HepG2 (cell line): Measurements from ENCODE around the gene PKIB. TPM values are rescaled to one million over a fixed set of nuclear protein-coding genes. Genes with fewer than 3 reads are reported as not detected.

Source experiments
- ATAC-seq: fragments of 200-7000 bp; cut with Tn5 transposase; 3 replicates; pipeline ENCODE4 v1.9.1; 2020; ENCODE audit warnings: mild to moderate bottlenecking, moderate library complexity
- BruUV-seq: library from RNA; stranded (reverse); fragments of 400-500 nt; replicated peaks from 2 replicates; lab custom pipeline; 2021; lab: Mats Ljungman, UMichigan
- CTCF ChIA-PET: fragments of 300-600 bp; formaldehyde crosslinking; extraction: SDS; loops from one replicate; lab custom pipeline; 2021; ENCODE audit warnings: low total read pairs, inconsistent platforms, low intra/inter-chr PET ratio; lab: Yijun Ruan, JAX
- POLR2A ChIA-PET: fragments of 350-600 bp; sonication (Branson Sonifier 250); formaldehyde crosslinking; loops from one replicate; lab custom pipeline; 2020; ENCODE audit warnings: antibody characterized with exemption, inconsistent platforms; lab: Yijun Ruan, JAX
- DNase-seq: peaks from one replicate; pipeline ENCODE4 v3.0.0-alpha.2; 2015; ENCODE audit warnings: low spot score
- FAIRE-seq: peaks from 3 replicates; lab custom pipeline; 2011; peaks lifted over from hg19 to GRCh38; lab: Jason Lieb, UNC
- H2AFZ ChIP-seq: one replicate; pipeline ENCODE4 v1.6.1; 2011; ENCODE audit warnings: low read length, inconsistent platforms
- H3K27ac ChIP-seq: fragments of 300-600 bp; 3 replicates; pipeline ENCODE4 v1.8.0; 2011; ENCODE audit warnings: mixed run types, mild to moderate bottlenecking, mixed read lengths, low read length, inconsistent platforms; ENCODE audit not compliant: insufficient read depth; ENCODE audit errors: extremely low read length
- H3K27me3 ChIP-seq, 2 experiments: fragments of 200-600 bp in 1 of 2; 2 replicates in 1 of 2; 3 replicates in 1 of 2; pipeline versions ENCODE4 v1.6.0 to v1.8.0; 2011; ENCODE audit warnings: low read length in 2 of 2, mild to moderate bottlenecking in 2 of 2, moderate library complexity in 2 of 2, inconsistent platforms in 1 of 2; ENCODE audit not compliant: insufficient read depth in 2 of 2, control insufficient read depth in 1 of 2
- H3K36me3 ChIP-seq, 2 experiments: fragments of 200-600 bp in 1 of 2; replicated peaks in 1 of 2; 2 replicates in 1 of 2; 3 replicates in 1 of 2; pipeline versions ENCODE4 v1.5.1 to v1.8.0; 2011; ENCODE audit warnings: low read length in 2 of 2, inconsistent platforms in 1 of 2; ENCODE audit not compliant: insufficient read depth in 2 of 2, control insufficient read depth in 1 of 2
- H3K4me1 ChIP-seq: 2 replicates; pipeline ENCODE4 v1.5.1; 2012; ENCODE audit warnings: low read length, inconsistent platforms; ENCODE audit not compliant: insufficient read depth
- H3K4me2 ChIP-seq: 2 replicates; pipeline ENCODE4 v1.6.0; 2011; ENCODE audit warnings: low read depth, low read length, inconsistent platforms
- H3K4me3 ChIP-seq, 3 experiments: fragments of 200-600 bp in 1 of 3; sonication (generic), shearing (Covaris generic) in 1 of 3; replicated peaks in 1 of 3; 2 replicates each; pipeline ENCODE4 v1.5.1; 2011 to 2016; ENCODE audit warnings: low read length in 3 of 3, inconsistent platforms in 2 of 3, low read depth in 2 of 3, mild to moderate bottlenecking in 2 of 3, control low read depth in 1 of 3, mixed read lengths in 1 of 3; ENCODE audit not compliant: insufficient read depth in 1 of 3
- H3K79me2 ChIP-seq: one replicate; pipeline ENCODE4 v1.6.1; 2011; ENCODE audit warnings: low read length, inconsistent platforms; ENCODE audit not compliant: insufficient read depth
- H3K9ac ChIP-seq: 2 replicates; pipeline ENCODE4 v1.6.0; 2011; ENCODE audit warnings: mild to moderate bottlenecking, low read depth, low read length, inconsistent platforms; ENCODE audit not compliant: insufficient read depth
- H3K9me3 ChIP-seq: 2 replicates; pipeline ENCODE4 v1.5.1; 2012; ENCODE audit warnings: mild to moderate bottlenecking, low read length
- H4K20me1 ChIP-seq: 2 replicates; pipeline ENCODE4 v1.6.0; 2011; ENCODE audit warnings: inconsistent platforms, mild to moderate bottlenecking, low read length, moderate library complexity; ENCODE audit not compliant: insufficient read depth
- GZF1 ChIP-seq: sonication (generic); formaldehyde crosslinking; IDR thresholded peaks from 2 replicates; pipeline ENCODE4 v1.5.1; 2020; ENCODE audit warnings: mild to moderate bottlenecking, missing genetic modification reagents
- SKI ChIP-seq: fragments of 450-650 bp; IDR thresholded peaks from one replicate; pipeline ENCODE4 v1.6.1; 2018; ENCODE audit warnings: mild to moderate bottlenecking; ENCODE audit not compliant: partially characterized antibody
- SP2 ChIP-seq: sonication (generic); formaldehyde crosslinking; IDR thresholded peaks from 2 replicates; pipeline ENCODE4 v1.5.1; 2020; ENCODE audit warnings: mild to moderate bottlenecking, missing genetic modification reagents
- ZNF329 ChIP-seq: sonication (generic); formaldehyde crosslinking; IDR thresholded peaks from 2 replicates; pipeline ENCODE4 v1.9.0; 2021; ENCODE audit warnings: low read depth, mild to moderate bottlenecking, missing genetic modification reagents
- ZNF550 ChIP-seq: sonication (generic); formaldehyde crosslinking; IDR thresholded peaks from 2 replicates; pipeline ENCODE4 v1.4.0; 2020; ENCODE audit warnings: mild to moderate bottlenecking, missing genetic modification reagents, borderline replicate concordance
- ZSCAN21 ChIP-seq: sonication (generic); formaldehyde crosslinking; IDR thresholded peaks from 2 replicates; pipeline ENCODE4 v1.8.0; 2022; ENCODE audit warnings: mild to moderate bottlenecking, missing genetic modification reagents, moderate library complexity, borderline replicate concordance
- WGBS: methylation state at CpG from one replicate; pipeline ENCODE4 v1.1.6; 2017; ENCODE audit warnings: low lambda C conversion rate; 5-methylcytosine and 5-hydroxymethylcytosine counted together
- in situ Hi-C: cut with HindIII; loops from 2 replicates; pipeline ENCODE4 v1.10.0; 2017; ENCODE audit warnings: low pct_unique_long_range_greater_than_20kb; ENCODE audit not compliant: extremely low pct_ligation_motif_present
- intact Hi-C: fragments of 100-400 bp; cut with micrococcal nuclease; formaldehyde crosslinking; loops from one replicate; pipeline ENCODE4 v1.10.0; 2022; ENCODE audit not compliant: unreplicated experiment
- polyA plus RNA-seq, 8 experiments: library from polyadenylated mRNA; depleted of rRNA in 3 of 8; stranded (reverse) in 7 of 8; unstranded in 1 of 8; fragments of >200 nt; fragmentation: Illumina TruSeq in 4 of 8; extraction: Trizol in 4 of 8; gene quantifications; 2 replicates each; pipeline versions ENCODE4 v1.2.1 to v1.2.3, GENCODE V29; 2011 to 2016; ENCODE audit warnings: low read depth in 4 of 8, missing spikeins in 1 of 8, mixed read lengths in 1 of 8; ENCODE audit not compliant: insufficient read depth in 1 of 8
- total RNA-seq, 5 experiments: library from RNA; depleted of rRNA; stranded (reverse); fragments of >200 nt; fragmentation: Illumina TruSeq; extraction: Trizol; gene quantifications; 2 replicates each; pipeline ENCODE4 v1.2.3, GENCODE V29; 2016; ENCODE audit warnings: low read depth in 1 of 5

PKIB gene
- total and polyA plus RNA-seq, 2 of the 13 experiments (the other 11 are each of a cell fraction or from before 2014, with no cell fraction given), result 1.4 to 1.5 TPM

- ChIA-PET CTCF (no interaction called here), POLR2A (no interaction called here)
- ATAC-seq, result no peak
- intact Hi-C loops, result no loop called here
- no peaks in the 10 kb centered on the region for H4K20me1 ChIP-seq
- in situ Hi-C loops, result no loop called here
- H3K36me3 ChIP-seq, result no peaks in the 10 kb centered on the region
- no peaks in the 10 kb centered on the region for H3K9me3 ChIP-seq
- no peak overlapping the region for H3K4me3 ChIP-seq
- TF ChIP-seq SP2 (CRISPR knock-in tag) (no peak), SKI (no peak), ZSCAN21 (CRISPR knock-in tag) (no peak), GZF1 (CRISPR knock-in tag) (no peak)
- DNase-seq, result no peak
- peaks cover 21% of the 10 kb centered on the region for H3K4me1 ChIP-seq
- no peaks in the 10 kb centered on the region for H3K79me2 ChIP-seq
- H3K27ac ChIP-seq, result no peak overlapping the region
- H3K27me3 ChIP-seq, result no peaks in the 10 kb centered on the region
- BruUV-seq, result no TSS peak
- no peak overlapping the region for H3K4me2 ChIP-seq
- no peak overlapping the region for H2AFZ ChIP-seq
- H3K9ac ChIP-seq, result no peak overlapping the region
- 45% methylated on average over 2 of the region's 2 CpGs for WGBS
- no peak for FAIRE-seq
These were observed 43.8 kb downstream of the PKIB start for GRCh38 chr6:122654012-122654411.

- ATAC-seq (no peak), FAIRE-seq (no peak), DNase-seq (no peak)
- Histone ChIP-seq H3K79me2 (no peaks in the 10 kb centered on the region), H2AFZ (no peak overlapping the region), H3K4me1 (peaks cover 11% of the 10 kb centered on the region), H4K20me1 (no peaks in the 10 kb centered on the region), H3K36me3 (no peaks in the 10 kb centered on the region), H3K9ac (no peak overlapping the region), H3K9me3 (no peaks in the 10 kb centered on the region), H3K27me3 (no peaks in the 10 kb centered on the region), H3K4me2 (no peak overlapping the region), H3K27ac (no peak overlapping the region), H3K4me3 (no peak overlapping the region)
- POLR2A ChIA-PET, result no interaction called here
- TF ChIP-seq ZNF329 (no peak), ZNF550 (CRISPR knock-in tag) (no peak)
- intact Hi-C loops, result no loop called here
- CTCF ChIA-PET, result no interaction called here
- in situ Hi-C loops, result no loop called here
- BruUV-seq, result no TSS peak
- 35% methylated on average over 1 of the region's 1 CpG for WGBS
These were observed 47.4 kb downstream of the PKIB start for GRCh38 chr6:122657601-122658000.
